GM23338 (cell line): ENCODE data around the gene RASSF4. TPM values are rescaled to one million over a fixed set of nuclear protein-coding genes. Genes with fewer than 3 reads are reported as not detected.

Experiments
- ATAC-seq: fragments of 200-7000 bp; cut with Tn5 transposase; 3 replicates; pipeline ENCODE4 v1.9.1; 2020
- DNase-seq: peaks from one replicate; pipeline ENCODE4 v3.0.0-alpha.2; 2015; ENCODE audit warnings: low spot score
- H2AFZ ChIP-seq: fragments of 200-600 bp; sonication (generic); 2 replicates; pipeline ENCODE4 v1.8.0; 2016; ENCODE audit warnings: antibody characterized with exemption, mild to moderate bottlenecking, moderate library complexity
- H3F3A ChIP-seq: fragments of 200-600 bp; sonication (generic); replicated peaks from 2 replicates; pipeline ENCODE4 v1.8.0; 2017; ENCODE audit warnings: antibody characterized with exemption, mixed run types, low read depth
- H3K27ac ChIP-seq: fragments of 200-600 bp; sonication (generic); 2 replicates; pipeline ENCODE4 v1.6.1; 2016; ENCODE audit warnings: low read depth
- H3K27me3 ChIP-seq: fragments of 200-600 bp; sonication (generic); 2 replicates; pipeline ENCODE4 v1.8.0; 2016; ENCODE audit warnings: mild to moderate bottlenecking, mixed run types, moderate library complexity; ENCODE audit not compliant: insufficient read depth
- H3K36me3 ChIP-seq: fragments of 200-600 bp; sonication (generic); 2 replicates; pipeline ENCODE4 v1.8.0; 2016; ENCODE audit warnings: mild to moderate bottlenecking; ENCODE audit not compliant: insufficient read depth
- H3K4me1 ChIP-seq: fragments of 200-600 bp; sonication (generic); 2 replicates; pipeline ENCODE4 v1.8.0; 2016; ENCODE audit warnings: mild to moderate bottlenecking, moderate library complexity; ENCODE audit not compliant: insufficient read depth
- H3K4me2 ChIP-seq: fragments of 200-600 bp; sonication (generic); 2 replicates; pipeline ENCODE4 v1.7.1; 2017; ENCODE audit warnings: mixed run types
- H3K4me3 ChIP-seq: fragments of 200-600 bp; sonication (generic); 2 replicates; pipeline ENCODE4 v1.6.1; 2016; ENCODE audit warnings: mixed run types
- H3K79me2 ChIP-seq: fragments of 200-600 bp; sonication (generic); replicated peaks from 2 replicates; pipeline ENCODE4 v1.8.0; 2017; ENCODE audit warnings: mild to moderate bottlenecking; ENCODE audit not compliant: insufficient read depth
- H3K9me2 ChIP-seq: fragments of 200-600 bp; sonication (generic); 2 replicates; pipeline ENCODE4 v1.8.0; 2017; ENCODE audit not compliant: insufficient read depth
- H4K20me1 ChIP-seq: fragments of 200-600 bp; sonication (generic); replicated peaks from 2 replicates; pipeline ENCODE4 v1.8.0; 2017; ENCODE audit warnings: mild to moderate bottlenecking; ENCODE audit not compliant: insufficient read depth
- H3K27ac Mint-ChIP-seq: 2 replicates; pipeline ENCODE4 v1.8.0; 2020; ENCODE audit warnings: inconsistent platforms, mild to moderate bottlenecking, moderate library complexity, mixed read lengths
- H3K27me3 Mint-ChIP-seq: 3 replicates; pipeline ENCODE4 v1.8.0; 2022; ENCODE audit warnings: low read depth, mild to moderate bottlenecking, moderate library complexity, mixed read lengths, inconsistent platforms; ENCODE audit not compliant: insufficient read depth, poor library complexity
- H3K36me3 Mint-ChIP-seq: 3 replicates; pipeline ENCODE4 v1.8.0; 2021; ENCODE audit warnings: low read depth, mild to moderate bottlenecking, inconsistent platforms, moderate library complexity, mixed read lengths
- H3K4me1 Mint-ChIP-seq: 3 replicates; pipeline ENCODE4 v1.8.0; 2020; ENCODE audit warnings: mild to moderate bottlenecking, inconsistent platforms, mixed read lengths
- H3K4me3 Mint-ChIP-seq: 3 replicates; pipeline ENCODE4 v1.8.0; 2021; ENCODE audit warnings: moderate library complexity, mild to moderate bottlenecking, inconsistent platforms, mixed read lengths
- H3K9me3 Mint-ChIP-seq: 3 replicates; pipeline ENCODE4 v1.8.0; 2020; ENCODE audit warnings: moderate library complexity, mild to moderate bottlenecking, inconsistent platforms, mixed read lengths
- CREB1 ChIP-seq: fragments of 250-450 bp; sonication (Bioruptor Pico); IDR thresholded peaks from 2 replicates; pipeline ENCODE4 v1.5.0; 2020; ENCODE audit warnings: low read depth, mild to moderate bottlenecking, moderate library complexity
- EZH2 ChIP-seq: fragments of 200-600 bp; sonication (generic); IDR thresholded peaks from one replicate; pipeline ENCODE4 v1.8.0; 2017; ENCODE audit warnings: antibody characterized with exemption, mild to moderate bottlenecking, low read depth; ENCODE audit not compliant: unreplicated experiment
- EZH2phosphoT487 ChIP-seq: fragments of 200-600 bp; sonication (generic); IDR thresholded peaks from one replicate; pipeline ENCODE4 v1.8.1; 2018; ENCODE audit warnings: antibody characterized with exemption; ENCODE audit not compliant: unreplicated experiment
- JUNB ChIP-seq: IDR thresholded peaks from one replicate; pipeline ENCODE4 v1.6.1; 2016; ENCODE audit warnings: antibody characterized with exemption; ENCODE audit not compliant: unreplicated experiment
- NANOG ChIP-seq: IDR thresholded peaks from 2 replicates; pipeline ENCODE4 v1.6.1; 2016; ENCODE audit warnings: antibody characterized with exemption, borderline replicate concordance
- POLR2AphosphoS5 ChIP-seq: IDR thresholded peaks from 2 replicates; pipeline ENCODE4 v1.6.1; 2016; ENCODE audit warnings: antibody characterized with exemption, low read depth
- REST ChIP-seq: IDR thresholded peaks from one replicate; pipeline ENCODE4 v1.6.1; 2018; ENCODE audit warnings: antibody characterized with exemption; ENCODE audit not compliant: unreplicated experiment
- STAT1 ChIP-seq: IDR thresholded peaks from one replicate; pipeline ENCODE4 v1.6.1; 2016; ENCODE audit warnings: antibody characterized with exemption; ENCODE audit not compliant: unreplicated experiment
- ZNF114 ChIP-seq: fragments of 250-450 bp; sonication (Bioruptor Pico); IDR thresholded peaks from 2 replicates; pipeline ENCODE4 v1.5.0; 2020; ENCODE audit warnings: mild to moderate bottlenecking, moderate library complexity
- ZNF462 ChIP-seq: fragments of 250-450 bp; sonication (Bioruptor Pico); IDR thresholded peaks from 2 replicates; pipeline ENCODE4 v1.5.0; 2020; ENCODE audit warnings: mild to moderate bottlenecking, moderate library complexity
- polyA plus RNA-seq: library from polyadenylated mRNA; unstranded; fragments of >200 nt; fragmentation: Nextera tagmentation; extraction: Ambion mirVana; gene quantifications from 2 replicates; pipeline ENCODE4 v1.2.1, GENCODE V29; 2016
- total RNA-seq: library from RNA; depleted of rRNA; stranded (reverse); fragments of >200 nt; shearing (Covaris generic); gene quantifications from 2 replicates; pipeline ENCODE4 v1.2.3, GENCODE V29; 2014
- TF ChIP-seq, protein P1 (sequence below), 2 experiments: fragments of 200-600 bp in 1 of 2; sonication (generic) in 1 of 2; conservative IDR thresholded peaks; 2 replicates each; pipeline versions ENCODE4 v1.5.1 to v1.6.1; 2016 to 2017; ENCODE audit warnings: antibody characterized with exemption in 2 of 2, low read depth in 2 of 2, mild to moderate bottlenecking in 2 of 2, moderate library complexity in 1 of 2
- TF ChIP-seq, protein P2 (sequence below): IDR thresholded peaks from 2 replicates; pipeline ENCODE4 v1.6.1; 2016; ENCODE audit warnings: antibody characterized with exemption

The RASSF4 gene
- total and polyA plus RNA-seq, 2 experiments from 2014 or later: 12.4 to 13.6 TPM

DNA sequence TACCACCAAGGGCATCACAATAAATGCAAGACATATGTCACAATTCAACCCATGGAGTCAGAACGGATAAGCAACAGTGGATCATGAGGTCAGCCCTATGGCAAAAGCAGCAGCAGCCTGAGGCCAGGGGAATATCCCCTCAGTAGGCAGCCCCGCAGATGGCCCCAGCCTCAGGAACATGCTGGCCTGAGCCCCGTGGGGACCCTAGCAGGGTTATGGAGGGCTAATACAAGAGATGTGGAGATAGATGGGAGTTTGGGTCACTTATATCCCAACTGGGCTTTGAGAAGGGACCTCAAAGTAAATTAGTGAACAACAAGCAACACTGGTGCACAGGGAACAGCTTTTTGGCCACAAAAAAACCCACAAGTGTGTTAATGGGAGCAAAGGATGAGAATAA lies 39.4 kb upstream of the RASSF4 start (continued):
- TF ChIP-seq, protein P1, sequence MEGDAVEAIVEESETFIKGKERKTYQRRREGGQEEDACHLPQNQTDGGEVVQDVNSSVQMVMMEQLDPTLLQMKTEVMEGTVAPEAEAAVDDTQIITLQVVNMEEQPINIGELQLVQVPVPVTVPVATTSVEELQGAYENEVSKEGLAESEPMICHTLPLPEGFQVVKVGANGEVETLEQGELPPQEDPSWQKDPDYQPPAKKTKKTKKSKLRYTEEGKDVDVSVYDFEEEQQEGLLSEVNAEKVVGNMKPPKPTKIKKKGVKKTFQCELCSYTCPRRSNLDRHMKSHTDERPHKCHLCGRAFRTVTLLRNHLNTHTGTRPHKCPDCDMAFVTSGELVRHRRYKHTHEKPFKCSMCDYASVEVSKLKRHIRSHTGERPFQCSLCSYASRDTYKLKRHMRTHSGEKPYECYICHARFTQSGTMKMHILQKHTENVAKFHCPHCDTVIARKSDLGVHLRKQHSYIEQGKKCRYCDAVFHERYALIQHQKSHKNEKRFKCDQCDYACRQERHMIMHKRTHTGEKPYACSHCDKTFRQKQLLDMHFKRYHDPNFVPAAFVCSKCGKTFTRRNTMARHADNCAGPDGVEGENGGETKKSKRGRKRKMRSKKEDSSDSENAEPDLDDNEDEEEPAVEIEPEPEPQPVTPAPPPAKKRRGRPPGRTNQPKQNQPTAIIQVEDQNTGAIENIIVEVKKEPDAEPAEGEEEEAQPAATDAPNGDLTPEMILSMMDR (conservative IDR thresholded peaks at IDR 0.05; ENCODE audit: low read depth in 2 of 2): no peak
- no peak for TF ChIP-seq CREB1 (CRISPR knock-in tag)
- no peak for TF ChIP-seq ZNF462
- TF ChIP-seq ZNF114 (CRISPR knock-in tag): no peak
- no peak for TF ChIP-seq POLR2AphosphoS5

DNA sequence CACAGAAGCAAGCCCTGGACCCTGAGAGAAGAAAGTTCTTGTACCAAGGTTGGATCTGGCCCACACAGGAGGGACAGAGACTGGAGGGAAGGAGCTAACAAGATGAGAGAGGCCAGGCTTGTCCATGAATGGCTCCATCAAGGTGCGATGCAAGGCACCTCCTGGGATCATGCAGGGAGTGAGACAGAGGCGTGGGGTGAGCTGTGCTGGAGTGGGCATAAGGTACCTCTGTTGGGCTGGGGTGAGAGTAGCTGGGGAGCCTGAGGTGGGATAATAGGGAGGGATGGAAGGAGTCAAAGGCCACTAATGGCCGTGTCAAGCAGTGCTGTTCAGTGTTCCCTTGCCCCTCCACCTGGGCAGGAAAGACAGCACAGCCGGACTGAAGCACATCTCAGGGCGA lies 38.5 kb upstream of the RASSF4 start:
- no peak overlapping the region for H3K27ac ChIP-seq
- H3K4me1 Mint-ChIP-seq: no peaks in the 10 kb centered on the region
- H3K4me1 ChIP-seq: no peaks in the 10 kb centered on the region
- H2AFZ ChIP-seq: no peak overlapping the region
- H4K20me1 ChIP-seq: no peaks in the 10 kb centered on the region
- H3K4me2 ChIP-seq: no peak overlapping the region
- H3K79me2 ChIP-seq: no peaks in the 10 kb centered on the region
- H3K4me3 Mint-ChIP-seq: no peak overlapping the region
- peaks cover 11% of the 10 kb centered on the region; the same call in 2 of the 3 replicates for H3K9me3 Mint-ChIP-seq
- H3K36me3 ChIP-seq: no peaks in the 10 kb centered on the region
- no peaks in the 10 kb centered on the region for H3F3A ChIP-seq
- no peaks in the 10 kb centered on the region for H3K27me3 ChIP-seq
- H3K4me3 ChIP-seq: no peak overlapping the region
- H3K27ac Mint-ChIP-seq: no peak overlapping the region
- DNase-seq: no peak
- H3K27me3 Mint-ChIP-seq: peaks cover 6% of the 10 kb centered on the region
- peaks cover 4% of the 10 kb centered on the region; the same call in 1 of the 3 replicates for H3K36me3 Mint-ChIP-seq
- H3K9me2 ChIP-seq: peaks cover 2% of the 10 kb centered on the region; the same call in 1 of the 2 replicates
- ATAC-seq: no peak
- no peak for TF ChIP-seq EZH2phosphoT487
- no peak for TF ChIP-seq ZNF114 (CRISPR knock-in tag)
- TF ChIP-seq STAT1: no peak
- TF ChIP-seq JUNB: no peak
- no peak for TF ChIP-seq CREB1 (CRISPR knock-in tag)
- TF ChIP-seq, protein P2, sequence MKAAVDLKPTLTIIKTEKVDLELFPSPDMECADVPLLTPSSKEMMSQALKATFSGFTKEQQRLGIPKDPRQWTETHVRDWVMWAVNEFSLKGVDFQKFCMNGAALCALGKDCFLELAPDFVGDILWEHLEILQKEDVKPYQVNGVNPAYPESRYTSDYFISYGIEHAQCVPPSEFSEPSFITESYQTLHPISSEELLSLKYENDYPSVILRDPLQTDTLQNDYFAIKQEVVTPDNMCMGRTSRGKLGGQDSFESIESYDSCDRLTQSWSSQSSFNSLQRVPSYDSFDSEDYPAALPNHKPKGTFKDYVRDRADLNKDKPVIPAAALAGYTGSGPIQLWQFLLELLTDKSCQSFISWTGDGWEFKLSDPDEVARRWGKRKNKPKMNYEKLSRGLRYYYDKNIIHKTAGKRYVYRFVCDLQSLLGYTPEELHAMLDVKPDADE: no peak
- TF ChIP-seq EZH2: no peak
- TF ChIP-seq NANOG: no peak
- no peak for TF ChIP-seq POLR2AphosphoS5
- TF ChIP-seq REST: no peak
